ENCODE data around the gene STK17A.

DNA sequence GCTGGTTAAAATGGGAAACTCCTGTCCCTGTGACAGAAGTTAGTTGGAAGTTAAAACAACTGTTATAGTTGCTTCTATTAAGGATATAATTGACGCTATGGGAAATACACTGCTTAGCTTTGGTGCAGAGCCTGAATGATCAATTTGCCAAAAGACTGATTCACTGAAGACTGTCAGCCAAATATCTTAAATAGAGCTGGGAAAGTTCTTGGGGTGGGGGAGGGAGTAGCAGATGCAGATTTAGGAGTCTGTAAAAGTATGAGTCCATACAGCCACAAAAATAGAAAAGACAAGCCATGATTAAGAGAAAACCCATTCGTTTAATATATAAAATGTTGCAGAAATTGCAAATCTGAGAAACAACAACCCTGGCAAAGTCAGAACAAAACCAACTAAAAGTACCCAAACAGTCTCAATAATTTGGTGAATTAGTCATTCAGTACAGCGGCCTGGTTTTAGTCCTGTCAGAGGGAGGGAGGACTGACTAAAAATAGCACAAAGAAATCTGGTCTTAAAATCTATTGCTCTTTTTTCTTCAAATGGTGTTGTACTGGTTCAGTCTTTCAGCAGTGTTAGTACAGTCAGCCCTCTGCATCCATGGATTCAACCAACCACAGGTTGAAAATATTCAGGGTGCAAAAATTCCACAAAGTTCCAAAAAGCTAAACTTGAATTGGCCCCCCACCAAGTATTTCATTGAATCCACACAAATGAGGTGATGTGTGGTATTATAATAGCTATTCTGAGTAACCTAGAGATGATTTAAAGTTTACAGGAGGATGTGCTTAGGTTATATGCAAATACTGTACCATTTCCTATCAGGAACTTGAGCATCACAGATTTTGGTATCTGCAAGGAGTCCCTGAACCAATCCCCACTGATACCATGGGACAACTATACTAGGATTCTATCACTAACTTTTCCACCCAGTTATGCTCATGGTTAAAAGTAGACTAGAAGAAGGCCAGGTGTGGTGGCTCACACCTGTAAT is 30.0 kb downstream of the STK17A start:
- TF ChIP-seq, protein P1, sequence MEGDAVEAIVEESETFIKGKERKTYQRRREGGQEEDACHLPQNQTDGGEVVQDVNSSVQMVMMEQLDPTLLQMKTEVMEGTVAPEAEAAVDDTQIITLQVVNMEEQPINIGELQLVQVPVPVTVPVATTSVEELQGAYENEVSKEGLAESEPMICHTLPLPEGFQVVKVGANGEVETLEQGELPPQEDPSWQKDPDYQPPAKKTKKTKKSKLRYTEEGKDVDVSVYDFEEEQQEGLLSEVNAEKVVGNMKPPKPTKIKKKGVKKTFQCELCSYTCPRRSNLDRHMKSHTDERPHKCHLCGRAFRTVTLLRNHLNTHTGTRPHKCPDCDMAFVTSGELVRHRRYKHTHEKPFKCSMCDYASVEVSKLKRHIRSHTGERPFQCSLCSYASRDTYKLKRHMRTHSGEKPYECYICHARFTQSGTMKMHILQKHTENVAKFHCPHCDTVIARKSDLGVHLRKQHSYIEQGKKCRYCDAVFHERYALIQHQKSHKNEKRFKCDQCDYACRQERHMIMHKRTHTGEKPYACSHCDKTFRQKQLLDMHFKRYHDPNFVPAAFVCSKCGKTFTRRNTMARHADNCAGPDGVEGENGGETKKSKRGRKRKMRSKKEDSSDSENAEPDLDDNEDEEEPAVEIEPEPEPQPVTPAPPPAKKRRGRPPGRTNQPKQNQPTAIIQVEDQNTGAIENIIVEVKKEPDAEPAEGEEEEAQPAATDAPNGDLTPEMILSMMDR (IDR thresholded peaks at IDR 0.05) = no peak
- no peak for TF ChIP-seq POLR2A (IDR thresholded peaks at IDR 0.05)
